ENCODE results near the gene SEC22A. TPM values are rescaled to one million over a fixed set of nuclear protein-coding genes. Genes with fewer than 3 reads are reported as not detected.

The SEC22A gene
- total and polyA plus RNA-seq, 10 of the 15 experiments (the other 5 are each of a cell fraction or from before 2014, with no cell fraction given), result 19.3 to 70.3 (median 36.7) TPM

DNA sequence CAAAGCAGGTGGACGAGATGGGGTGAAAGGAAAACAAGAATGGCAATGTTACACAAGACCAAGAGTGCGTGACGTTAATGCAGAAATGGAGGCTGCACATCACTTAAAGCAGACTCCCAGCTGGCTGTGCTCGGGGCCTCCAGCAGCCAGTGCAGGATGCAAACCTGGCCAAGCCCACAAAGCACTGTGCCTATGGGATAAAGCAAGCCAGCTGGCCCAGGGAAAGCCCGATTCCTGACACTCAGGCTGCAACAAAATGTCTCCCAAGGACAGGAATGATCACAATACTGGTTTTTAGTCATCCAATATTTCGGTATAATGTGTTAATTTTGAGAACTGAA, 86.2 kb downstream of the SEC22A start:
- FAIRE-seq (no peak), DNase-seq (ENCODE audit: low read depth, low spot score) (no peak), ATAC-seq (no peak)
- no peaks in the 10 kb centered on the region for H4K20me1 ChIP-seq (ENCODE audit: control insufficient read depth, insufficient read depth)
- H2AFZ ChIP-seq (ENCODE audit: control insufficient read depth, low read depth, low read length), result no peak overlapping the region
- 18% methylated on average over 6 of the region's 6 CpGs for whole genome bisulfite sequencing (ENCODE audit: insufficient coverage, insufficient replicate concordance, low lambda C conversion rate, missing lambda C conversion rate)
- RAD21 ChIA-PET (ENCODE audit: unreplicated experiment), result no interaction called here
- H3K27ac ChIP-seq (ENCODE audit: control insufficient read depth, insufficient read depth), result no peak overlapping the region
- no peaks in the 10 kb centered on the region for H3K36me3 ChIP-seq (ENCODE audit: control insufficient read depth in 2 of 2, insufficient read depth in 2 of 2, low read length in 1 of 2)
- TF ChIP-seq ZNF384 (IDR thresholded peaks at IDR 0.05; ENCODE audit: borderline replicate concordance, low read depth, low read length), result no peak
- TF ChIP-seq, protein P1, sequence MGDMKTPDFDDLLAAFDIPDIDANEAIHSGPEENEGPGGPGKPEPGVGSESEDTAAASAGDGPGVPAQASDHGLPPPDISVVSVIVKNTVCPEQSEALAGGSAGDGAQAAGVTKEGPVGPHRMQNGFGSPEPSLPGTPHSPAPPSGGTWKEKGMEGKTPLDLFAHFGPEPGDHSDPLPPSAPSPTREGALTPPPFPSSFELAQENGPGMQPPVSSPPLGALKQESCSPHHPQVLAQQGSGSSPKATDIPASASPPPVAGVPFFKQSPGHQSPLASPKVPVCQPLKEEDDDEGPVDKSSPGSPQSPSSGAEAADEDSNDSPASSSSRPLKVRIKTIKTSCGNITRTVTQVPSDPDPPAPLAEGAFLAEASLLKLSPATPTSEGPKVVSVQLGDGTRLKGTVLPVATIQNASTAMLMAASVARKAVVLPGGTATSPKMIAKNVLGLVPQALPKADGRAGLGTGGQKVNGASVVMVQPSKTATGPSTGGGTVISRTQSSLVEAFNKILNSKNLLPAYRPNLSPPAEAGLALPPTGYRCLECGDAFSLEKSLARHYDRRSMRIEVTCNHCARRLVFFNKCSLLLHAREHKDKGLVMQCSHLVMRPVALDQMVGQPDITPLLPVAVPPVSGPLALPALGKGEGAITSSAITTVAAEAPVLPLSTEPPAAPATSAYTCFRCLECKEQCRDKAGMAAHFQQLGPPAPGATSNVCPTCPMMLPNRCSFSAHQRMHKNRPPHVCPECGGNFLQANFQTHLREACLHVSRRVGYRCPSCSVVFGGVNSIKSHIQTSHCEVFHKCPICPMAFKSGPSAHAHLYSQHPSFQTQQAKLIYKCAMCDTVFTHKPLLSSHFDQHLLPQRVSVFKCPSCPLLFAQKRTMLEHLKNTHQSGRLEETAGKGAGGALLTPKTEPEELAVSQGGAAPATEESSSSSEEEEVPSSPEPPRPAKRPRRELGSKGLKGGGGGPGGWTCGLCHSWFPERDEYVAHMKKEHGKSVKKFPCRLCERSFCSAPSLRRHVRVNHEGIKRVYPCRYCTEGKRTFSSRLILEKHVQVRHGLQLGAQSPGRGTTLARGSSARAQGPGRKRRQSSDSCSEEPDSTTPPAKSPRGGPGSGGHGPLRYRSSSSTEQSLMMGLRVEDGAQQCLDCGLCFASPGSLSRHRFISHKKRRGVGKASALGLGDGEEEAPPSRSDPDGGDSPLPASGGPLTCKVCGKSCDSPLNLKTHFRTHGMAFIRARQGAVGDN (IDR thresholded peaks at IDR 0.05), result no peak
- TF ChIP-seq WRNIP1 (IDR thresholded peaks at IDR 0.05; ENCODE audit: borderline replicate concordance, low read depth, low read length), result no peak
- TF ChIP-seq NR2C2 (IDR thresholded peaks at IDR 0.05; ENCODE audit: borderline replicate concordance, control insufficient read depth, insufficient read length, low read depth), result no peak
- no peak for TF ChIP-seq SUZ12 (IDR thresholded peaks at IDR 0.05; ENCODE audit: unreplicated experiment)
- TF ChIP-seq SMARCA5 (IDR thresholded peaks at IDR 0.05), result no peak
- no peak for TF ChIP-seq IKZF2 (IDR thresholded peaks at IDR 0.05)
- POLR2A ChIA-PET, result no interaction called here
- CTCF ChIA-PET, result no interaction called here
- intact Hi-C loops (cut with micrococcal nuclease; ENCODE audit: unreplicated experiment) (no loop called here), in situ Hi-C loops (cut with MboI) (no loop called here)
- SMC1A ChIA-PET (ENCODE audit: uncharacterized antibody, unreplicated experiment), result no interaction called here
- BruUV-seq (replicated peaks), result no TSS peak
- H3K4me2 ChIP-seq (ENCODE audit: control insufficient read depth, insufficient read depth), result no peak overlapping the region
- no peaks in the 10 kb centered on the region for H3K79me2 ChIP-seq (ENCODE audit: control insufficient read depth, insufficient read depth, low read length)
- no peaks in the 10 kb centered on the region for H3K4me1 ChIP-seq (ENCODE audit: control insufficient read depth, insufficient read depth, low read length)
- H3K4me3 ChIP-seq, result no peak overlapping the region
- H3K9ac ChIP-seq (ENCODE audit: control insufficient read depth, insufficient read depth, low read length), result no peak overlapping the region
- H3K9me3 ChIP-seq (replicated peaks; ENCODE audit: control insufficient read depth, insufficient read depth, low read length), result no peaks in the 10 kb centered on the region
- no peaks in the 10 kb centered on the region; a peak in 1 of 4 replicates for H3K27me3 ChIP-seq (replicated peaks in 1 of 2; ENCODE audit: control insufficient read depth in 2 of 2, insufficient read depth in 2 of 2, low read length in 1 of 2)

Measured in GM12878 (cell line).